ENCODE data around the gene CACNA1C.
A peak's percentile ranks its signal among the peaks of the same experiment; 100 is the strongest.

CACNA1C gene

DNA sequence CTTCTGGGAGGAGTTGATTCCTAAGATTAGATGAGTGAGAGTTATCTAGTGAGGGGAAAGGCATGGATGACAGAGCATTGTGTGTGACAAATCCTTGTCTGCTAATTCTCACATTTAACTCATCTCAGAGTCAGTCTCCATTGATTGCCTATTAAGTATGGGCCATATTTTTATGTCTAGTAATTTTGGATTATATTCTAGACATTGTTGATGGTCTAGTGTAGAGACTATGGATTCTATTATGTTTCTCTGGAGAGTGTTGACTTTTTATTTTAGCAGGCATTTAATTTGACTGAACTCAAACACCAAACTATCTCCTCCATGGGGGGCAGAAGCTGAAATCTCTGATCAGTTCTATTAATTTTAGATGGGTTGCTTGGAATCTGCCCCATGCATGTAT, 114.4 kb downstream of the CACNA1C start:
- no peak for TF ChIP-seq CTCF (conservative IDR thresholded peaks at IDR 0.05; ENCODE audit: low read depth, low read length)
- no peak overlapping the region for H3K4me3 ChIP-seq (ENCODE audit: low read depth, low read length)
- DNase-seq (ENCODE audit: low read depth): no peak

- DNase-seq (ENCODE audit: low read depth): peak; percentile 24
- no peak for TF ChIP-seq CTCF (conservative IDR thresholded peaks at IDR 0.05; ENCODE audit: low read depth, low read length)
These were observed 116.0 kb downstream of the CACNA1C start for GRCh38 chr12:2168808-2169207.

DNA sequence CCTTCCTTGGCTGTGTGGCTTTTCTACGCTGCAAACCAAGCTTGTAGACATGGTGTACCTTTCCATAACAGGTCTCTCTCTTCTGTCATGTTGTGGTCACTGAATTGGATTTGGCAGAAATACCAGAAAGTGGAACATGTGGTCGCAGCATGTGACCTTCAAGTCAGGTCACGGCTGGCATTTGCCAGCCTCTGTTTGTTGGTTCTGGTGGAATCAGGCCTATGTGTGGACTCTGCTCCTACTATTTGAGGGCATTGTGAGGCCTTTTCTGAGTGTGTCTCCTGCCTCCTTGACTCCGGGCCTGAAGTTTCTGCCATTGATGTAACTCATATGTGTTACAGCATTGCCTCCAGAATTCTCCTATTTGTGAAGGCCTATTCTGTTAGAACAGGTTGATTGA, 116.7 kb downstream of the CACNA1C start:
- no peak for TF ChIP-seq CTCF (conservative IDR thresholded peaks at IDR 0.05; ENCODE audit: low read depth, low read length)
- H3K4me3 ChIP-seq (ENCODE audit: low read depth, low read length): no peak overlapping the region
- DNase-seq (ENCODE audit: low read depth): no peak

More at GRCh38 chr12:2168808-2169207, 116.0 kb downstream of the CACNA1C start:
- no peak overlapping the region for H3K4me3 ChIP-seq (ENCODE audit: low read depth, low read length)

DNA sequence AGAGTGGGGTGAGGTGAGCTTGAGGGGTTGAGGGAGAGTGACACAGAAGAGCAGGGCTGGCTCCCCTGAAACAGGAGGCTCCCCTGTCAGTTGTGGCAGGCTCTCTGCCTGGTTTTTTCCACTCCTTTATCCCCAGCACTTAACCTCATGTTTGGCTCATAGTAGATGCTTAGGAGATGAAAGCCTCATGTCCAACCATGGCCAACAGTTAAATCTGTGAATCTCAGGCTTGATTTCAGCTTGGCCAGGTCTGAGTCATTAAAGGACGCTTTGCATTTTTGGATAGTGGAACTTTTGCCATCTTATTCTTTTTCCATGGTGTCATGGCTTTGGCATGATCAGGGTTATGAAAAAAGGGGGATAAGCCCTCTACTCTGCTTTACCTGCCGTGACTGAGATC, 117.2 kb downstream of the CACNA1C start:
- DNase-seq (ENCODE audit: low read depth): no peak

DNA sequence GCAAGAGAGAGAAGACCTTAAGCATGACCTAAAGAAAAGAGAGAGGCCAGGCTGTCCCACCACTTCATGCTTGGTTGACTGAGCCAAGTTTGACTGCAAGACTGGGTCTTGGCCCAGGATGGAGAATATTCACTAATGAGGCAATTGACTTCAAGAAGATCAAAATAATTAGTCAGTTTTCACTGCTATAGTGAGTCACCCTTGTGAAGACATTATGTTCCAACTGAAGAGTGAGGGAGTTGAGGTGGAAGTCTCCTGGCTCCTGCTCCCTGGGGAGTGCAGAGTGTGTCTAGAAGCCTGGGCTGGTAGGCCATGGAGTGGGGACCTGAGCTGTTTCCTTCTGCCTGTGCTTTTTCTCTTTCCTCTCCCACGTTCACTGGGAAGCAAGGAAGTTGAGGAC, 117.6 kb downstream of the CACNA1C start:
- TF ChIP-seq CTCF (conservative IDR thresholded peaks at IDR 0.05; ENCODE audit: low read depth, low read length): no peak
- H3K4me3 ChIP-seq (ENCODE audit: low read depth, low read length): no peak overlapping the region
- DNase-seq (ENCODE audit: low read depth): peak; percentile 45

More for the DNA sequence above, 117.2 kb downstream of the CACNA1C start:
- H3K4me3 ChIP-seq (ENCODE audit: low read depth, low read length): no peak overlapping the region
- no peak for TF ChIP-seq CTCF (conservative IDR thresholded peaks at IDR 0.05; ENCODE audit: low read depth, low read length)

- TF ChIP-seq CTCF (conservative IDR thresholded peaks at IDR 0.05; ENCODE audit: low read depth, low read length): no peak
- no peak for DNase-seq (ENCODE audit: low read depth)
- no peak overlapping the region for H3K4me3 ChIP-seq (ENCODE audit: low read depth, low read length)
These were observed 119.1 kb downstream of the CACNA1C start for GRCh38 chr12:2171672-2172426.

All from choroid plexus epithelial cell (primary cell).